Caco-2 (cell line): ENCODE data around the gene FRMD4A. TPM values are rescaled to one million over a fixed set of nuclear protein-coding genes. Genes with fewer than 3 reads are reported as not detected.

Experiments
- BruUV-seq: library from RNA; stranded (reverse); fragments of 400-500 nt; replicated peaks from 2 replicates; lab custom pipeline; 2021; lab: Mats Ljungman, UMichigan
- CTCF ChIA-PET: fragments of 300-600 bp; sonication (Branson Sonifier 250); formaldehyde crosslinking; loops from one replicate; lab custom pipeline; 2022; ENCODE audit warnings: antibody characterized with exemption; lab: Charles Lee
- POLR2A ChIA-PET: fragments of 300-600 bp; sonication (Branson Sonifier 250); formaldehyde crosslinking; loops from one replicate; lab custom pipeline; 2022; ENCODE audit warnings: antibody characterized with exemption; lab: Charles Lee
- DNase-seq, 2 experiments: peaks; one replicate each; pipeline versions ENCODE4 v3.0.0 to v3.0.0-alpha.2; 2020 to 2022
- H3K27me3 ChIP-seq: replicated peaks from 2 replicates; pipeline ENCODE4 v1.6.0; 2011; ENCODE audit warnings: low read length; ENCODE audit not compliant: control insufficient read depth, insufficient read depth
- H3K36me3 ChIP-seq: 2 replicates; pipeline ENCODE4 v1.5.1; 2011; ENCODE audit warnings: low read length; ENCODE audit not compliant: control insufficient read depth, insufficient read depth
- H3K4me1 ChIP-seq: fragments of 250-450 bp; sonication (Bioruptor Pico); 2 replicates; pipeline ENCODE4 v1.5.1; 2020; ENCODE audit warnings: mild to moderate bottlenecking
- H3K4me3 ChIP-seq: 2 replicates; pipeline ENCODE4 v1.5.1; 2011; ENCODE audit warnings: low read depth, mild to moderate bottlenecking, control low read depth, low read length
- H3K9me3 ChIP-seq: fragments of 250-450 bp; sonication (Bioruptor Pico); 2 replicates; pipeline ENCODE4 v1.5.1; 2020; ENCODE audit warnings: mild to moderate bottlenecking, moderate library complexity
- H3K27ac Mint-ChIP-seq: one replicate; pipeline ENCODE4 v1.8.0; 2022; ENCODE audit warnings: mixed read lengths; ENCODE audit not compliant: unreplicated experiment
- H3K27me3 Mint-ChIP-seq: one replicate; pipeline ENCODE4 v1.8.0; 2022; ENCODE audit warnings: mixed read lengths; ENCODE audit not compliant: insufficient read depth, unreplicated experiment
- H3K36me3 Mint-ChIP-seq: one replicate; pipeline ENCODE4 v1.8.0; 2022; ENCODE audit warnings: mild to moderate bottlenecking, mixed read lengths; ENCODE audit not compliant: insufficient read depth, unreplicated experiment
- H3K4me1 Mint-ChIP-seq: one replicate; pipeline ENCODE4 v1.8.0; 2022; ENCODE audit warnings: low read depth, mixed read lengths; ENCODE audit not compliant: unreplicated experiment
- H3K4me3 Mint-ChIP-seq: one replicate; pipeline ENCODE4 v1.8.0; 2022; ENCODE audit warnings: mild to moderate bottlenecking, moderate library complexity, mixed read lengths; ENCODE audit not compliant: unreplicated experiment
- H3K9me3 Mint-ChIP-seq: one replicate; pipeline ENCODE4 v1.8.0; 2022; ENCODE audit warnings: mixed read lengths; ENCODE audit not compliant: unreplicated experiment
- CTCF ChIP-seq, 2 experiments: fragments of 200-600 bp in 1 of 2; IDR thresholded peaks; 1 replicate in 1 of 2; 2 replicates in 1 of 2; pipeline versions ENCODE4 v1.5.1 to v1.8.0; 2011 to 2022; ENCODE audit warnings: antibody characterized with exemption in 1 of 2, control low read depth in 1 of 2, inconsistent platforms in 1 of 2, low read depth in 1 of 2, low read length in 1 of 2, mild to moderate bottlenecking in 1 of 2, moderate library complexity in 1 of 2; ENCODE audit not compliant: insufficient read depth in 1 of 2, severe bottlenecking in 1 of 2, unreplicated experiment in 1 of 2
- intact Hi-C: fragments of 100-400 bp; cut with micrococcal nuclease; formaldehyde crosslinking; loops from one replicate; pipeline ENCODE4 v1.10.0; 2022; ENCODE audit not compliant: unreplicated experiment
- total RNA-seq: library from RNA; stranded (reverse); gene quantifications from 2 replicates; pipeline ENCODE4 v1.2.3, GENCODE V29; 2022

Gene FRMD4A
- total RNA-seq, 1 experiment from 2014 or later: 52.1 TPM

DNA sequence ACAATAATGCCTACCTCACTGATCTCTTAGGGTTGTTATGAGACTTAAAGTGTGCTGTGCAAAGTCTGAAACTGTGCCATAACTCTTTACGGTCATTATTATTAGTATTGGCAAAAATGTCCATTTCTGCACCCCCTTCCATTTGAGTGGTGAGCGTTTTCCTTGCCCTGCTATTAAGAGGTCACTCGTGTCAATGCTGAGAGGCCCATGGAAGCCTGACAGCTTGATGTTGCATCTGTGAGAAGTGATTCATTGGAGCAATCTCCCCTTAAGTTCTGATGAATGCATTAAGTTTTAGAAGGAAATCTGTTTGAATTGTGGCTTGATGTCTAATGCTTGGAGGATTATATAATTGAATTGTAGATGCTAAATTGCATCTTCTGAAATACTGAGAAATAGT is 253.3 kb downstream of the FRMD4A start:
- no peaks in the 10 kb centered on the region for H3K36me3 ChIP-seq
- BruUV-seq: no TSS peak
- Mint-ChIP-seq H3K27ac (no peak overlapping the region), H3K9me3 (no peaks in the 10 kb centered on the region), H3K4me1 (peaks cover 7% of the 10 kb centered on the region), H3K36me3 (peaks cover 4% of the 10 kb centered on the region), H3K27me3 (peaks cover 2% of the 10 kb centered on the region), H3K4me3 (no peak overlapping the region)
- intact Hi-C loops: no loop called here
- peaks cover 7% of the 10 kb centered on the region for H3K4me1 ChIP-seq
- no peaks in the 10 kb centered on the region for H3K27me3 ChIP-seq
- no peak for DNase-seq
- H3K9me3 ChIP-seq: no peaks in the 10 kb centered on the region
- no peak overlapping the region for H3K4me3 ChIP-seq
- TF ChIP-seq CTCF (IDR thresholded peaks at IDR 0.05; ENCODE audit: insufficient read depth in 1 of 2, low read depth in 1 of 2, low read length in 1 of 2, severe bottlenecking in 1 of 2, unreplicated experiment in 1 of 2): no peak
- CTCF ChIA-PET: no interaction called here
- POLR2A ChIA-PET: no interaction called here

- Histone ChIP-seq H3K27me3 (no peaks in the 10 kb centered on the region; the same call in 1 of the 2 replicates), H3K36me3 (no peaks in the 10 kb centered on the region), H3K4me3 (peak overlapping the region; percentile 27), H3K4me1 (peaks cover 7% of the 10 kb centered on the region), H3K9me3 (no peaks in the 10 kb centered on the region)
- peak; percentile 57 to 63 for DNase-seq
- ChIA-PET CTCF (no interaction called here), POLR2A (interaction anchor here (0.5 to 1.2 kb wide), 2 partner anchors 8 to 111 kb away, joined by 3 read pairs; no protein-coding TSS in a partner anchor)
- H3K4me3 Mint-ChIP-seq: peak overlapping the region; percentile 68
- H3K9me3 Mint-ChIP-seq: no peaks in the 10 kb centered on the region
- peak overlapping the region; percentile 23 for H3K27ac Mint-ChIP-seq
- H3K36me3 Mint-ChIP-seq: peaks cover 4% of the 10 kb centered on the region
- H3K27me3 Mint-ChIP-seq: peaks cover 6% of the 10 kb centered on the region
- BruUV-seq: no TSS peak
- TF ChIP-seq CTCF (IDR thresholded peaks at IDR 0.05; ENCODE audit: insufficient read depth in 1 of 2, low read depth in 1 of 2, low read length in 1 of 2, severe bottlenecking in 1 of 2, unreplicated experiment in 1 of 2): no peak
- intact Hi-C loops: no loop called here
- H3K4me1 Mint-ChIP-seq: peaks cover 7% of the 10 kb centered on the region
Observed at GRCh38 chr10:14074062-14074884, 256.5 kb downstream of the FRMD4A start.

GRCh38 chr10:14072541-14072940 is 258.2 kb downstream of the FRMD4A start:
- no peaks in the 10 kb centered on the region for H3K9me3 Mint-ChIP-seq
- POLR2A ChIA-PET: no interaction called here
- no peak for DNase-seq

More at GRCh38 chr10:14072541-14072940, 258.2 kb downstream of the FRMD4A start:
- H3K36me3 ChIP-seq: no peaks in the 10 kb centered on the region
- intact Hi-C loops: no loop called here
- no TSS peak for BruUV-seq
- no peak overlapping the region for H3K4me3 Mint-ChIP-seq
- no peaks in the 10 kb centered on the region for H3K9me3 ChIP-seq
- no peak overlapping the region for H3K4me3 ChIP-seq
- no peak overlapping the region for H3K27ac Mint-ChIP-seq
- TF ChIP-seq CTCF (IDR thresholded peaks at IDR 0.05; ENCODE audit: insufficient read depth in 1 of 2, low read depth in 1 of 2, low read length in 1 of 2, severe bottlenecking in 1 of 2, unreplicated experiment in 1 of 2): no peak
- CTCF ChIA-PET: no interaction called here
- H3K4me1 ChIP-seq: peaks cover 7% of the 10 kb centered on the region
- no peaks in the 10 kb centered on the region; the same call in 1 of the 2 replicates for H3K27me3 ChIP-seq
- peaks cover 3% of the 10 kb centered on the region for H3K27me3 Mint-ChIP-seq
- H3K4me1 Mint-ChIP-seq: peaks cover 7% of the 10 kb centered on the region
- peaks cover 4% of the 10 kb centered on the region for H3K36me3 Mint-ChIP-seq
